Measurements from ENCODE around the gene GARRE1.
A peak's percentile ranks its signal among the peaks of the same experiment; 100 is the strongest.
"Not testable (repeated sequence)": the region's sequence is repeated elsewhere in the genome, so short reads cannot be mapped to it uniquely, and the experiment has no call there.

The GARRE1 gene

DNA sequence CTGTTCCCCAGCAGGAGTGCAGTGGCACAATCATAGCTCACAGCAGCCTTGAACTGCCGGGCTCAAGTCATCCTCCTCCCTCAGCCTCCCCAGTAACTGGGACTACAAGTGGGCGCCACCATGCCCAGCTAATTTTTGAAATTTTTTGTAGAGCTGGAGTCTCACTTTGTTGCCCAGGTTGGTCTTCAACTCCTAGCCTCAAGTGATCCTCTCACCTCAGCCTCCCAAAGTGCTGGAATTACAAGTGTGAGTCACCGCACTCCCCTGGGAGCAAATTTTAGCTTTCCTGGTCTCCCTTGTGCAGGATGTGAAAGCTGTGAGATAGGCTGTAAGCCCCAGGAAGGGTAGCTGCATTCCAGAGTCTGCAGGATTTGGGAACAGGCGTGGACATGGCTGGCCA, 5.4 kb upstream of the GARRE1 start:
- Histone ChIP-seq H3K9me3 (replicated peaks; ENCODE audit: low read length) (no peaks in the 10 kb centered on the region), H3K4me2 (ENCODE audit: low read length) (no peak overlapping the region), H3K4me1 (ENCODE audit: control insufficient read depth, insufficient read depth, low read length) (peaks cover 11% of the 10 kb centered on the region), H3K9ac (ENCODE audit: low read depth, low read length) (no peak overlapping the region), H3K27me3 (ENCODE audit: control insufficient read depth, insufficient read depth, low read length) (no peaks in the 10 kb centered on the region), H3K4me3 (ENCODE audit: low read length) (no peak overlapping the region), H3K36me3 (ENCODE audit: insufficient read depth, low read length) (no peaks in the 10 kb centered on the region)

DNA sequence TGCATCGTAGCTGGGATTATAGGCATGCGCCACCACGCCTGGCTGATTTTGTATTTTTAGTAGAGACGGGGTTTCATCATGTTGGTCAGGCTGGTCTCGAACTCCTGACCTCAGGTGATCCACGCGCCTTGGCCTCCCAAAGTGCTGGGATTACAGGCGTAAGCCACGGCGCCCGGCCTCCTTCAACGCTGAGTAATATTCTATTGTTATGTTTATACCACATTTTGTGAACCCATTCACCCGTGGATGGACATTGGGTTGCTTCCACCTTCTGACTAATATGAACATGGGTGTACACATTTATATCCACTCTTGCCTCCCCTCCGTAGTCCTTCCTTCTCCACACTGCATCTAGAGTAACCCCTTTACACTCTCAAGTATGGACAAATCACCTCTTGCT, 1.2 kb upstream of the GARRE1 start:
- not testable (repeated sequence) for H3K27me3 ChIP-seq (ENCODE audit: control insufficient read depth, insufficient read depth, low read length); H3K9me3 ChIP-seq (replicated peaks; ENCODE audit: low read length); H3K36me3 ChIP-seq (ENCODE audit: insufficient read depth, low read length); H3K9ac ChIP-seq (ENCODE audit: low read depth, low read length); H3K4me2 ChIP-seq (ENCODE audit: low read length); H3K4me3 ChIP-seq (ENCODE audit: low read length)
- peaks cover 16% of the 10 kb centered on the region for H3K4me1 ChIP-seq (ENCODE audit: control insufficient read depth, insufficient read depth, low read length)

- not testable (repeated sequence) for H3K36me3 ChIP-seq (ENCODE audit: insufficient read depth, low read length); H3K9me3 ChIP-seq (replicated peaks; ENCODE audit: low read length); H3K27me3 ChIP-seq (ENCODE audit: control insufficient read depth, insufficient read depth, low read length)
- Histone ChIP-seq H3K4me1 (ENCODE audit: control insufficient read depth, insufficient read depth, low read length) (peaks cover 16% of the 10 kb centered on the region), H3K9ac (ENCODE audit: low read depth, low read length) (peak overlapping the region; percentile 89), H3K4me3 (ENCODE audit: low read length) (peak overlapping the region; percentile 79), H3K4me2 (ENCODE audit: low read length) (peak overlapping the region; percentile 82)
Observed at GRCh38 chr19:34253681-34254045, 691 bp upstream of the GARRE1 start.

- peaks cover 3% of the 10 kb centered on the region for H3K36me3 ChIP-seq (ENCODE audit: insufficient read depth, low read length)
- peak overlapping the region; percentile 84 for H3K4me2 ChIP-seq (ENCODE audit: low read length)
- H3K4me1 ChIP-seq (ENCODE audit: control insufficient read depth, insufficient read depth, low read length), result peaks cover 16% of the 10 kb centered on the region
- H3K27me3 ChIP-seq (ENCODE audit: control insufficient read depth, insufficient read depth, low read length), result no peaks in the 10 kb centered on the region
- H3K9me3 ChIP-seq (replicated peaks; ENCODE audit: low read length), result no peaks in the 10 kb centered on the region
- peak overlapping the region; percentile 79 for H3K4me3 ChIP-seq (ENCODE audit: low read length)
- H3K9ac ChIP-seq (ENCODE audit: low read depth, low read length), result peak overlapping the region; percentile 93
Observed at GRCh38 chr19:34254698-34255432, 511 bp downstream of the GARRE1 start.

DNA sequence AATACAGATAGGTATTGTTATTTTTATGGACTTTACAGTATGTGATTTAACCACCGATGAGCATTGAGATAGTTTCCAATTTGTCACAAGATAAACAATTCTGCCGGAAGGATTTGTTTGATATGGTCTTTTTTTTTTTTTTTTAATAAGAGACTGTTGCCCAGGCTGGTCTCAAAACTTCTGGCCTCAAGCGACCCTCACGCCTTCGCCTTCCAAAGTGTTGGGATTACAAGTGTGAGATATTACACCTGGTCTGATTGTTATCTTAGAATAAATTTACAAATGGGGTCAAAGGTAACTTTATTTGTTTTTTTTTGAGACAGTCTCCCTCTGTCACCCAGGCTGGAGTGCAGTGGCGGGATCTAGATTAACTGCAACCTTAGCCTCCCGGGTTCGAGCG, 1.2 kb downstream of the GARRE1 start:
- Histone ChIP-seq H3K4me1 (ENCODE audit: control insufficient read depth, insufficient read depth, low read length) (peaks cover 18% of the 10 kb centered on the region), H3K4me2 (ENCODE audit: low read length) (peak overlapping the region; percentile 84), H3K4me3 (ENCODE audit: low read length) (peak overlapping the region; percentile 79), H3K9ac (ENCODE audit: low read depth, low read length) (peak overlapping the region; percentile 93), H3K27me3 (ENCODE audit: control insufficient read depth, insufficient read depth, low read length) (no peaks in the 10 kb centered on the region), H3K9me3 (replicated peaks; ENCODE audit: low read length) (no peaks in the 10 kb centered on the region), H3K36me3 (ENCODE audit: insufficient read depth, low read length) (peaks cover 3% of the 10 kb centered on the region)

DNA sequence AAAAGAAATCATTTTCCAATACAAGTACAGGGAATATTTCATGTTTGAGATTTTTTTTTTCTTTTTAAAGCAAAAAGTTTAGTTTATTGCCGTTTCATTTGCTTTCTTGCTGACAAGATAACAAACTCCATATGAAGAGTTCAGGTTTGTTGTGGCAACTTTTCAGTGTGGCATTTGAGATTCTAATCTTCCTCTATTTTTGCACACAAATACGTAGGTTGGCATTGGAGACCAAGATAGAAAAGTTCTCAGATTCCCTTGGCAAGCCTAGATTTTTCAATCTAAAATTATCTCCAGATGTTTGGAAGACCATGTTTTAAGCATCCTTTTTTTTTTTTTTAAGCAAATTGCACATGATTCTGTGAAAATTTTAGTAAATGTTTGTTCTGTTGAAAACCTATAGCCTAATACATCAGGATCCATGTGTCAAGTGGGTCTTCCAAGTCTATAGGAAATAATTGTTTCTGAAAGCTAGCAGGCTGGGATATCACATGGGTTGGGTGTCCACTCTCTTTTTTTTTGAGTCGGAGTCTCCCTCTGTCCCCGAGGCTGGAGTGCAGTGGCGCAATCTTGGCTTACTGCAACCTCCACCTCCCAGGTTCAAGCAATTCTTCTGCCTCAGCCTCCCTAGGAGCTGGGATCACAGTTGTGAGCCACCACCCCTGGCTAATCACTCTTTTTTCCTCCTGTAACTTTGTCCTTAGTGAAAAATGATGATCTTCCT, 2.6 kb downstream of the GARRE1 start:
- Histone ChIP-seq H3K4me1 (ENCODE audit: control insufficient read depth, insufficient read depth, low read length) (peaks cover 30% of the 10 kb centered on the region), H3K9me3 (replicated peaks; ENCODE audit: low read length) (no peaks in the 10 kb centered on the region), H3K4me2 (ENCODE audit: low read length) (no peak overlapping the region), H3K36me3 (ENCODE audit: insufficient read depth, low read length) (peaks cover 3% of the 10 kb centered on the region), H3K9ac (ENCODE audit: low read depth, low read length) (no peak overlapping the region), H3K4me3 (ENCODE audit: low read length) (no peak overlapping the region), H3K27me3 (ENCODE audit: control insufficient read depth, insufficient read depth, low read length) (no peaks in the 10 kb centered on the region)

- Histone ChIP-seq H3K36me3 (ENCODE audit: insufficient read depth, low read length) (peaks cover 3% of the 10 kb centered on the region), H3K4me1 (ENCODE audit: control insufficient read depth, insufficient read depth, low read length) (peaks cover 30% of the 10 kb centered on the region), H3K9me3 (replicated peaks; ENCODE audit: low read length) (no peaks in the 10 kb centered on the region), H3K9ac (ENCODE audit: low read depth, low read length) (no peak overlapping the region), H3K27me3 (ENCODE audit: control insufficient read depth, insufficient read depth, low read length) (no peaks in the 10 kb centered on the region), H3K4me3 (ENCODE audit: low read length) (no peak overlapping the region), H3K4me2 (ENCODE audit: low read length) (no peak overlapping the region)
Observed at GRCh38 chr19:34257559-34257924, 3.2 kb downstream of the GARRE1 start.

- Histone ChIP-seq H3K4me3 (ENCODE audit: low read length) (no peak overlapping the region), H3K4me1 (ENCODE audit: control insufficient read depth, insufficient read depth, low read length) (peaks cover 26% of the 10 kb centered on the region), H3K9ac (ENCODE audit: low read depth, low read length) (no peak overlapping the region), H3K27me3 (ENCODE audit: control insufficient read depth, insufficient read depth, low read length) (no peaks in the 10 kb centered on the region), H3K4me2 (ENCODE audit: low read length) (no peak overlapping the region), H3K9me3 (replicated peaks; ENCODE audit: low read length) (no peaks in the 10 kb centered on the region), H3K36me3 (ENCODE audit: insufficient read depth, low read length) (peaks cover 3% of the 10 kb centered on the region)
Observed at GRCh38 chr19:34259367-34260095, 5.2 kb downstream of the GARRE1 start.

- Histone ChIP-seq H3K4me3 (ENCODE audit: low read length) (peak overlapping the region; percentile 12), H3K4me2 (ENCODE audit: low read length) (peak overlapping the region; percentile 60), H3K36me3 (ENCODE audit: insufficient read depth, low read length) (peaks cover 3% of the 10 kb centered on the region), H3K9me3 (replicated peaks; ENCODE audit: low read length) (no peaks in the 10 kb centered on the region), H3K9ac (ENCODE audit: low read depth, low read length) (peak overlapping the region; percentile 25), H3K4me1 (ENCODE audit: control insufficient read depth, insufficient read depth, low read length) (peaks cover 24% of the 10 kb centered on the region), H3K27me3 (ENCODE audit: control insufficient read depth, insufficient read depth, low read length) (no peaks in the 10 kb centered on the region)
Observed at GRCh38 chr19:34260771-34261173, 6.4 kb downstream of the GARRE1 start.

DNA sequence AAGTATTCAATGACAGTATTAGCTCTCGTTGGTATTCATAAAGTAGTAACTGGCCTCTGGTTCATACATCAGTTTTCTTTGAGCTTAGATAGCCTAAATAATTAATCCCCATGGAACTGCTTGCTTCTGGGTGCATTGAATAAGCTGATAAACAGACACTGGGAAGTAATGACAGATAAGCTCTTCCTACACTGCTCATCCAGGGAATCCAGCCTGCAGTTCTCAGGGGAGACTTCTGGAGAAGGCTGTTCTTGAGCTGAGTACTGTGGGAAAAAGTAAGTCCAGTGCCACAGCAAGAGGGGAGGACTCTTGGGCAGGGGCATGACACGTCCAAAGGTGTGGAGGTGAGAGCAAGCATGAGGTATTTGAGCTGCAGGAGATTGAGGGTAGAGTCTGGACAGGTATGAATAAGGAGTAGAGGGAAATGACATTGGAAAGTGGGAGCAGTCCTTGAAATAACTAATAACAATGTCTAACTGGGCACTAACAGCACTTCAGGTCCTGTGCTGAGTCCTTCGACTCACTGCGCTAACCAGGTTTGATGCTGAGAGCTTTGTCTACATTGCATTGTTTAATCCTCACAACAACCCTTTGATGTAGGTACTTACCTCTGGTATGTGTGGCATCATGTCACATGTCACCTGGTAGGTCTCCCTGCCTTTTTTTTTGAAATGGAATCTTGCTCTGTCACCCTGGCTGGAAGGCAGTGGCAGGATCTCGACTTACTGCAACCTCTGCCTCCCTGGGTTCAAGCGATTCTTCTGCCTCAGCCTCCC, 7.2 kb downstream of the GARRE1 start:
- Histone ChIP-seq H3K9me3 (replicated peaks; ENCODE audit: low read length) (no peaks in the 10 kb centered on the region), H3K27me3 (ENCODE audit: control insufficient read depth, insufficient read depth, low read length) (no peaks in the 10 kb centered on the region), H3K4me2 (ENCODE audit: low read length) (no peak overlapping the region), H3K36me3 (ENCODE audit: insufficient read depth, low read length) (peaks cover 3% of the 10 kb centered on the region), H3K4me3 (ENCODE audit: low read length) (no peak overlapping the region), H3K9ac (ENCODE audit: low read depth, low read length) (no peak overlapping the region), H3K4me1 (ENCODE audit: control insufficient read depth, insufficient read depth, low read length) (peaks cover 21% of the 10 kb centered on the region)

- peaks cover under 1% of the 10 kb centered on the region for H3K36me3 ChIP-seq (ENCODE audit: insufficient read depth, low read length)
- H3K4me1 ChIP-seq (ENCODE audit: control insufficient read depth, insufficient read depth, low read length), result peaks cover 17% of the 10 kb centered on the region
- H3K27me3 ChIP-seq (ENCODE audit: control insufficient read depth, insufficient read depth, low read length), result no peaks in the 10 kb centered on the region
- H3K9me3 ChIP-seq (replicated peaks; ENCODE audit: low read length), result no peaks in the 10 kb centered on the region
- no peak overlapping the region for H3K9ac ChIP-seq (ENCODE audit: low read depth, low read length)
- no peak overlapping the region for H3K4me3 ChIP-seq (ENCODE audit: low read length)
- H3K4me2 ChIP-seq (ENCODE audit: low read length), result no peak overlapping the region
Observed at GRCh38 chr19:34263745-34264237, 9.4 kb downstream of the GARRE1 start.

All from skeletal muscle satellite cell (primary cell).